Prostate gland (tissue), 2 donors: ENCODE data around the gene IRF4.

ENCODE experiments used
- CTCF ChIP-seq, 4 experiments: fragments of 200-600 bp in 2 of 4; fragments of 450-650 bp in 2 of 4; sonication (generic) in 2 of 4; IDR thresholded peaks; 1 replicate in 3 of 4; 2 replicates in 1 of 4; pipeline ENCODE4 v1.5.1; 2016 to 2019; ENCODE audit warnings: antibody characterized with exemption in 4 of 4, mild to moderate bottlenecking in 2 of 4, moderate library complexity in 2 of 4
- POLR2A ChIP-seq: fragments of 450-650 bp; IDR thresholded peaks from one replicate; pipeline ENCODE4 v1.6.1; 2016; ENCODE audit warnings: antibody characterized with exemption, mild to moderate bottlenecking
- POLR2AphosphoS5 ChIP-seq: sonication (generic); formaldehyde crosslinking; IDR thresholded peaks from one replicate; pipeline ENCODE4 v1.6.1; 2017; ENCODE audit warnings: antibody characterized with exemption

- TF ChIP-seq POLR2AphosphoS5 (no peak), CTCF (IDR thresholded peaks at IDR 0.05) (no peak), POLR2A (no peak)
These were observed 21.8 kb upstream of the IRF4 start for GRCh38 chr6:369559-370431.
